SK-N-SH (cell line): ENCODE measurements around the gene TLX3. TPM values are rescaled to one million over a fixed set of nuclear protein-coding genes. Genes with fewer than 3 reads are reported as not detected.

ENCODE experiments used
- CTCF ChIA-PET: fragments of 300-600, 350-600 bp; formaldehyde crosslinking; extraction: SDS; loops from one replicate; lab custom pipeline; 2021; lab: Yijun Ruan, JAX
- POLR2A ChIA-PET: fragments of 350-600 bp; sonication (Branson Sonifier 250); formaldehyde crosslinking; extraction: SDS; loops from one replicate; lab custom pipeline; 2020; ENCODE audit warnings: antibody characterized with exemption, inconsistent platforms; lab: Yijun Ruan, JAX
- DNase-seq: peaks from one replicate; pipeline ENCODE4 v3.0.0; 2012
- H2AFZ ChIP-seq: fragments of 200-600 bp; sonication (generic); 2 replicates; pipeline ENCODE4 v1.8.1; 2016; ENCODE audit warnings: antibody characterized with exemption, mild to moderate bottlenecking, low read depth
- H3F3A ChIP-seq: fragments of 200-600 bp; sonication (generic); replicated peaks from 2 replicates; pipeline ENCODE3; 2016; ENCODE audit warnings: antibody characterized with exemption, mild to moderate bottlenecking; ENCODE audit not compliant: insufficient read depth
- H3K27ac ChIP-seq, 2 experiments: fragments of 200-500 bp in 1 of 2; fragments of 200-600 bp in 1 of 2; sonication (Bioruptor generic) in 1 of 2; sonication (generic), shearing (Covaris generic) in 1 of 2; 2 replicates each; pipeline versions ENCODE4 v1.5.1 to v1.6.1; 2014 to 2016; ENCODE audit warnings: low read depth in 2 of 2, inconsistent platforms in 1 of 2, low read length in 1 of 2, mild to moderate bottlenecking in 1 of 2, mixed read lengths in 1 of 2
- H3K27me3 ChIP-seq: fragments of 200-600 bp; sonication (generic), shearing (Covaris generic); 2 replicates; pipeline ENCODE4 v1.6.1; 2016; ENCODE audit warnings: mixed run types; ENCODE audit not compliant: insufficient read depth
- H3K36me3 ChIP-seq, 2 experiments: fragments of 200-500 bp in 1 of 2; fragments of 200-600 bp in 1 of 2; sonication (Bioruptor generic) in 1 of 2; sonication (generic) in 1 of 2; replicated peaks in 1 of 2; 2 replicates each; pipeline versions ENCODE3 to v1.5.1; 2014 to 2016; ENCODE audit warnings: low read length in 1 of 2, mild to moderate bottlenecking in 1 of 2; ENCODE audit not compliant: insufficient read depth in 2 of 2, control insufficient read depth in 1 of 2
- H3K4me1 ChIP-seq, 2 experiments: fragments of 200-500 bp in 1 of 2; fragments of 200-600 bp in 1 of 2; sonication (Bioruptor generic) in 1 of 2; sonication (generic), shearing (Covaris generic) in 1 of 2; 2 replicates each; pipeline versions ENCODE4 v1.5.1 to v1.6.1; 2014 to 2016; ENCODE audit warnings: low read depth in 1 of 2, low read length in 1 of 2, mixed run types in 1 of 2; ENCODE audit not compliant: insufficient read depth in 2 of 2, control insufficient read depth in 1 of 2
- H3K4me2 ChIP-seq: fragments of 200-600 bp; sonication (generic), shearing (Covaris generic); 2 replicates; pipeline ENCODE4 v1.6.1; 2017; ENCODE audit warnings: mixed run types
- H3K4me3 ChIP-seq, 2 experiments: fragments of 200-500 bp in 1 of 2; fragments of 200-600 bp in 1 of 2; sonication (Bioruptor generic) in 1 of 2; sonication (generic), shearing (Covaris generic) in 1 of 2; 2 replicates each; pipeline versions ENCODE4 v1.5.1 to v1.8.1; 2014 to 2016; ENCODE audit warnings: low read depth in 2 of 2, inconsistent platforms in 1 of 2, low read length in 1 of 2, mild to moderate bottlenecking in 1 of 2, mixed read lengths in 1 of 2, moderate library complexity in 1 of 2
- H3K79me2 ChIP-seq: fragments of 200-600 bp; sonication (generic); 2 replicates; pipeline ENCODE4 v1.8.1; 2017; ENCODE audit warnings: mild to moderate bottlenecking; ENCODE audit not compliant: insufficient read depth
- H3K9ac ChIP-seq: fragments of 200-600 bp; sonication (generic); 2 replicates; pipeline ENCODE4 v1.6.1; 2017; ENCODE audit warnings: mixed run types
- H3K9me2 ChIP-seq: fragments of 200-600 bp; sonication (generic); 2 replicates; pipeline ENCODE4 v1.6.1; 2017; ENCODE audit warnings: mixed run types
- H3K9me3 ChIP-seq: fragments of 200-600 bp; sonication (generic); 2 replicates; pipeline ENCODE4 v1.6.1; 2017; ENCODE audit warnings: mixed run types, mild to moderate bottlenecking, moderate library complexity
- H4K20me1 ChIP-seq: fragments of 200-600 bp; sonication (generic); 2 replicates; pipeline ENCODE4 v1.6.1; 2017; ENCODE audit warnings: mild to moderate bottlenecking, mixed run types; ENCODE audit not compliant: insufficient read depth
- CHD2 ChIP-seq: fragments of 150-350 bp; IDR thresholded peaks from 2 replicates; pipeline ENCODE4 v1.6.1; 2018; ENCODE audit warnings: low read length; ENCODE audit not compliant: partially characterized antibody
- EP300 ChIP-seq, 2 experiments: IDR thresholded peaks; 2 replicates each; pipeline versions ENCODE4 v1.4.0 to v1.6.1; 2012; ENCODE audit warnings: borderline replicate concordance in 1 of 2, low read depth in 1 of 2, low read length in 1 of 2
- FOSL2 ChIP-seq: IDR thresholded peaks from 2 replicates; pipeline ENCODE4 v1.4.0; 2012; ENCODE audit warnings: low read depth, mild to moderate bottlenecking, moderate library complexity, borderline replicate concordance
- MEF2A ChIP-seq: IDR thresholded peaks from 2 replicates; pipeline ENCODE4 v1.4.0; 2012; ENCODE audit warnings: low read depth, borderline replicate concordance
- NRF1 ChIP-seq: IDR thresholded peaks from 2 replicates; pipeline ENCODE4 v1.6.1; 2012; ENCODE audit warnings: low read depth, mild to moderate bottlenecking, low read length
- RAD21 ChIP-seq: IDR thresholded peaks from 2 replicates; pipeline ENCODE4 v1.6.1; 2012; ENCODE audit warnings: mild to moderate bottlenecking, low read length
- RFX5 ChIP-seq: IDR thresholded peaks from 2 replicates; pipeline ENCODE4 v1.6.1; 2012; ENCODE audit warnings: mild to moderate bottlenecking, improper control_type of control experiment, low read length
- TCF12 ChIP-seq: IDR thresholded peaks from 2 replicates; pipeline ENCODE4 v1.4.0; 2012
- TEAD4 ChIP-seq: IDR thresholded peaks from 2 replicates; pipeline ENCODE4 v1.4.0; 2012; ENCODE audit warnings: mild to moderate bottlenecking, borderline replicate concordance; ENCODE audit not compliant: insufficient read depth
- YY1 ChIP-seq: IDR thresholded peaks from 2 replicates; pipeline ENCODE4 v1.4.0; 2012; ENCODE audit warnings: low read depth, mild to moderate bottlenecking
- WGBS: methylation state at CpG from one replicate; pipeline ENCODE4 v1.1.6; 2017; ENCODE audit warnings: low lambda C conversion rate; 5-methylcytosine and 5-hydroxymethylcytosine counted together
- polyA plus RNA-seq, 3 experiments: library from polyadenylated mRNA; depleted of rRNA; stranded (reverse); fragments of >200 nt; gene quantifications; 2 replicates each; pipeline ENCODE4 v1.2.3, GENCODE V29; 2012
- TF ChIP-seq, protein P1 (sequence below): IDR thresholded peaks from 2 replicates; pipeline ENCODE4; 2012
- TF ChIP-seq, protein P2 (sequence below): IDR thresholded peaks from 2 replicates; pipeline ENCODE4 v1.4.0; 2012; ENCODE audit warnings: low read depth, borderline replicate concordance
- TF ChIP-seq, protein P3 (sequence below): IDR thresholded peaks from 2 replicates; pipeline ENCODE4 v1.4.0; 2012; ENCODE audit warnings: low read depth, borderline replicate concordance
- TF ChIP-seq, protein P4 (sequence below): IDR thresholded peaks from 2 replicates; pipeline ENCODE4 v1.4.0; 2012; ENCODE audit warnings: low read depth
- TF ChIP-seq, protein P5 (sequence below): fragments of 200-600 bp; sonication (generic); IDR thresholded peaks from 2 replicates; pipeline ENCODE4 v1.6.1; 2017; ENCODE audit warnings: antibody characterized with exemption, mild to moderate bottlenecking, moderate library complexity

TLX3 gene
- polyA plus RNA-seq, 1 of the 3 experiments (the other 2 are of a cell fraction): 4.7 TPM

DNA sequence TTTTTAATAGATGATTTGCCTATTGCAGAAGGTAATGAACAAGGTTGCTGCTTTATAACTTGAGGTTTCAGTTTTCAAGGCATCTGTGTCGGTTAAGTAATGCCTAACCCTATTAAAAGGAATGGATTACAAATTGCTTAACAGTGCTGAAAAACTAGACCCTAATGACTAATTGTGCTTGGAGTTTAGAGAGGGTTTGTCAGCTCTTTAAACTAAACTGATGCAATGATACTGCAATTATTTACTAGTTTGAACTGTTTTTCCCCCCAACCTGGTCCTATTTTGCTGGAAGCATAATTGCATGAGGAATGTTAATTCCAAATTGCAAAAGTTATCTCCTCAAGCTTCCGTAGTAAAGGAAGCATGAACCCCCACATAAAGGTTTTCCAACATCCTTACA, 39.3 kb upstream of the TLX3 start:
- H3K36me3 ChIP-seq: no peaks in the 10 kb centered on the region
- no peak overlapping the region for H2AFZ ChIP-seq
- peaks cover 22% of the 10 kb centered on the region for H3F3A ChIP-seq
- no peak overlapping the region for H3K9ac ChIP-seq
- no peak overlapping the region for H3K4me2 ChIP-seq
- no peaks in the 10 kb centered on the region for H3K9me3 ChIP-seq
- no peaks in the 10 kb centered on the region for H4K20me1 ChIP-seq
- peaks cover 2 to 4% of the 10 kb centered on the region in 2 experiments; a peak in 3 of 4 replicates for H3K4me1 ChIP-seq
- CTCF ChIA-PET: interaction anchor here (2.2 kb wide), 1 partner anchor 73 kb away, joined by 6 read pairs; no protein-coding TSS in a partner anchor
- TF ChIP-seq, protein P1, sequence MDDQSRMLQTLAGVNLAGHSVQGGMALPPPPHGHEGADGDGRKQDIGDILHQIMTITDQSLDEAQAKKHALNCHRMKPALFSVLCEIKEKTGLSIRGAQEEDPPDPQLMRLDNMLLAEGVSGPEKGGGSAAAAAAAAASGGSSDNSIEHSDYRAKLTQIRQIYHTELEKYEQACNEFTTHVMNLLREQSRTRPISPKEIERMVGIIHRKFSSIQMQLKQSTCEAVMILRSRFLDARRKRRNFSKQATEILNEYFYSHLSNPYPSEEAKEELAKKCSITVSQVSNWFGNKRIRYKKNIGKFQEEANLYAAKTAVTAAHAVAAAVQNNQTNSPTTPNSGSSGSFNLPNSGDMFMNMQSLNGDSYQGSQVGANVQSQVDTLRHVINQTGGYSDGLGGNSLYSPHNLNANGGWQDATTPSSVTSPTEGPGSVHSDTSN: 0 out of 2 replicates have a peak, but pooled peaks have one; percentile 20
- TF ChIP-seq, protein P2, sequence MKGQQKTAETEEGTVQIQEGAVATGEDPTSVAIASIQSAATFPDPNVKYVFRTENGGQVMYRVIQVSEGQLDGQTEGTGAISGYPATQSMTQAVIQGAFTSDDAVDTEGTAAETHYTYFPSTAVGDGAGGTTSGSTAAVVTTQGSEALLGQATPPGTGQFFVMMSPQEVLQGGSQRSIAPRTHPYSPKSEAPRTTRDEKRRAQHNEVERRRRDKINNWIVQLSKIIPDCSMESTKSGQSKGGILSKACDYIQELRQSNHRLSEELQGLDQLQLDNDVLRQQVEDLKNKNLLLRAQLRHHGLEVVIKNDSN: no peak
- no peak for TF ChIP-seq TCF12
- TF ChIP-seq, all 33 proteins: peak for 1
- DNase-seq: no peak
- Histone ChIP-seq H3K4me3 (no peak overlapping the region), H3K79me2 (no peaks in the 10 kb centered on the region), H3K27ac (no peak overlapping the region; a peak in 1 of 4 replicates), H3K27me3 (no peaks in the 10 kb centered on the region), H3K9me2 (no peaks in the 10 kb centered on the region)
- POLR2A ChIA-PET: no interaction called here
- WGBS: 40% methylated on average over 2 of the region's 2 CpGs

DNA sequence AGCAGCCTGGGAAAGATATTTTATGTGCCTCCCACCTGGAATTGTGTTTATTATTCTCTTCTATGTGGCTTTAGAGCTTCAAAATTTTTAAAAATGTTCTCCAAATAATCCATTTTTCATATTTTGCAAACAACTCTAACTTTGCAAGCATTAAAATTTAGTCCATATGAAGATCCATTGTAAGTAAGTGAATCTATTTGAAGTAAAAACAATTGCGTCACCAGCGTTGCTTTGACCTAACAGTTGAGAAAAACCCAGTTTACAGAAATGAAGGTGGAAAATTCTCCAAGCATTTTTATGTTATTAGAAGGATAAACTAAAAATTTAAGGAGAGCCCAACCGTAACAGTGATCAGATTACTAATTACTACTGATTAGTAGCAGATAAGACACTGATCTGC, 38.9 kb upstream of the TLX3 start:
- DNase-seq: no peak
- Histone ChIP-seq H3K4me2 (no peak overlapping the region), H3K9me2 (no peaks in the 10 kb centered on the region), H3K9ac (no peak overlapping the region), H3K4me3 (no peak overlapping the region), H3K27me3 (no peaks in the 10 kb centered on the region), H3K4me1 (peaks cover 2 to 4% of the 10 kb centered on the region in 2 experiments; a peak in 3 of 4 replicates), H3K36me3 (no peaks in the 10 kb centered on the region), H3K9me3 (no peaks in the 10 kb centered on the region), H4K20me1 (no peaks in the 10 kb centered on the region), H3K79me2 (no peaks in the 10 kb centered on the region), H3F3A (peaks cover 22% of the 10 kb centered on the region), H2AFZ (no peak overlapping the region), H3K27ac (peak overlapping the region in 1 of 2 experiments; percentile 62; a peak in 1 of 4 replicates)
- no peak for TF ChIP-seq TEAD4
- no peak for TF ChIP-seq EP300 (IDR thresholded peaks at IDR 0.05; ENCODE audit: borderline replicate concordance in 1 of 2, low read depth in 1 of 2, low read length in 1 of 2)
- TF ChIP-seq, protein P1: no peak
- no peak for TF ChIP-seq YY1
- no peak for TF ChIP-seq MEF2A
- TF ChIP-seq, protein P3, sequence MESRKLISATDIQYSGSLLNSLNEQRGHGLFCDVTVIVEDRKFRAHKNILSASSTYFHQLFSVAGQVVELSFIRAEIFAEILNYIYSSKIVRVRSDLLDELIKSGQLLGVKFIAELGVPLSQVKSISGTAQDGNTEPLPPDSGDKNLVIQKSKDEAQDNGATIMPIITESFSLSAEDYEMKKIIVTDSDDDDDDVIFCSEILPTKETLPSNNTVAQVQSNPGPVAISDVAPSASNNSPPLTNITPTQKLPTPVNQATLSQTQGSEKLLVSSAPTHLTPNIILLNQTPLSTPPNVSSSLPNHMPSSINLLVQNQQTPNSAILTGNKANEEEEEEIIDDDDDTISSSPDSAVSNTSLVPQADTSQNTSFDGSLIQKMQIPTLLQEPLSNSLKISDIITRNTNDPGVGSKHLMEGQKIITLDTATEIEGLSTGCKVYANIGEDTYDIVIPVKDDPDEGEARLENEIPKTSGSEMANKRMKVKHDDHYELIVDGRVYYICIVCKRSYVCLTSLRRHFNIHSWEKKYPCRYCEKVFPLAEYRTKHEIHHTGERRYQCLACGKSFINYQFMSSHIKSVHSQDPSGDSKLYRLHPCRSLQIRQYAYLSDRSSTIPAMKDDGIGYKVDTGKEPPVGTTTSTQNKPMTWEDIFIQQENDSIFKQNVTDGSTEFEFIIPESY: no peak
- TF ChIP-seq, protein P4, sequence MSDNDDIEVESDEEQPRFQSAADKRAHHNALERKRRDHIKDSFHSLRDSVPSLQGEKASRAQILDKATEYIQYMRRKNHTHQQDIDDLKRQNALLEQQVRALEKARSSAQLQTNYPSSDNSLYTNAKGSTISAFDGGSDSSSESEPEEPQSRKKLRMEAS: no peak
- no peak for TF ChIP-seq RAD21
- no peak for TF ChIP-seq NRF1
- TF ChIP-seq CHD2: no peak
- no peak for TF ChIP-seq RFX5
- TF ChIP-seq FOSL2: no peak
- TF ChIP-seq, protein P5, sequence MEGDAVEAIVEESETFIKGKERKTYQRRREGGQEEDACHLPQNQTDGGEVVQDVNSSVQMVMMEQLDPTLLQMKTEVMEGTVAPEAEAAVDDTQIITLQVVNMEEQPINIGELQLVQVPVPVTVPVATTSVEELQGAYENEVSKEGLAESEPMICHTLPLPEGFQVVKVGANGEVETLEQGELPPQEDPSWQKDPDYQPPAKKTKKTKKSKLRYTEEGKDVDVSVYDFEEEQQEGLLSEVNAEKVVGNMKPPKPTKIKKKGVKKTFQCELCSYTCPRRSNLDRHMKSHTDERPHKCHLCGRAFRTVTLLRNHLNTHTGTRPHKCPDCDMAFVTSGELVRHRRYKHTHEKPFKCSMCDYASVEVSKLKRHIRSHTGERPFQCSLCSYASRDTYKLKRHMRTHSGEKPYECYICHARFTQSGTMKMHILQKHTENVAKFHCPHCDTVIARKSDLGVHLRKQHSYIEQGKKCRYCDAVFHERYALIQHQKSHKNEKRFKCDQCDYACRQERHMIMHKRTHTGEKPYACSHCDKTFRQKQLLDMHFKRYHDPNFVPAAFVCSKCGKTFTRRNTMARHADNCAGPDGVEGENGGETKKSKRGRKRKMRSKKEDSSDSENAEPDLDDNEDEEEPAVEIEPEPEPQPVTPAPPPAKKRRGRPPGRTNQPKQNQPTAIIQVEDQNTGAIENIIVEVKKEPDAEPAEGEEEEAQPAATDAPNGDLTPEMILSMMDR: no peak
- ChIA-PET CTCF (interaction anchor here (2.2 kb wide), 1 partner anchor 72 kb away, joined by 6 read pairs; no protein-coding TSS in a partner anchor), POLR2A (no interaction called here)
- 92% methylated on average over 3 of the region's 3 CpGs for WGBS
